CD4-positive, alpha-beta T cell (primary cell): ENCODE results near the gene SH3BGRL. TPM values are rescaled to one million over a fixed set of nuclear protein-coding genes. Genes with fewer than 3 reads are reported as not detected.

Experiments
- ATAC-seq: fragments of 200-7000 bp; cut with Tn5 transposase; one replicate; pipeline ENCODE4 v1.10.0; 2022; ENCODE audit warnings: mild to moderate bottlenecking; ENCODE audit not compliant: poor library complexity
- CTCF ChIA-PET: fragments of 350-600 bp; sonication (Branson Sonifier 250); formaldehyde crosslinking; loops from one replicate; lab custom pipeline; 2021; ENCODE audit warnings: antibody characterized with exemption, inconsistent platforms; lab: Charles Lee
- POLR2A ChIA-PET: fragments of 350-600 bp; sonication (Branson Sonifier 250); formaldehyde crosslinking; loops from one replicate; lab custom pipeline; 2021; ENCODE audit warnings: antibody characterized with exemption, inconsistent platforms; lab: Charles Lee
- DNase-seq, 14 experiments: peaks; one replicate each; pipeline ENCODE4 v3.0.0-alpha.2; 2013 to 2020; ENCODE audit warnings: mixed read lengths in 2 of 14
- H3K27ac ChIP-seq, 2 donors: one replicate each; pipeline versions ENCODE4 v1.5.1 to v1.7.0; 2013; ENCODE audit warnings: low read length in 2 of 2, low read depth in 1 of 2, mild to moderate bottlenecking in 1 of 2
- H3K27me3 ChIP-seq, 2 experiments: 1 replicate in 1 of 2; 2 replicates in 1 of 2; pipeline versions ENCODE4 v1.6.1 to v1.7.0; 2013; ENCODE audit warnings: low read length in 2 of 2, control low read depth in 1 of 2, mild to moderate bottlenecking in 1 of 2, moderate library complexity in 1 of 2; ENCODE audit not compliant: insufficient read depth in 2 of 2, control insufficient read depth in 1 of 2
- H3K36me3 ChIP-seq: one replicate; pipeline ENCODE4 v1.6.1; 2013; ENCODE audit warnings: low read length, control low read depth; ENCODE audit not compliant: insufficient read depth
- H3K4me1 ChIP-seq: one replicate; pipeline ENCODE4 v1.6.1; 2013; ENCODE audit warnings: low read length, control low read depth; ENCODE audit not compliant: insufficient read depth
- H3K4me3 ChIP-seq: one replicate; pipeline ENCODE4 v1.5.1; 2013; ENCODE audit warnings: mild to moderate bottlenecking, low read length, moderate library complexity
- H3K9me3 ChIP-seq, 2 experiments: 1 replicate in 1 of 2; 2 replicates in 1 of 2; pipeline versions ENCODE4 v1.6.1 to v1.7.0; 2013; ENCODE audit warnings: low read length in 2 of 2, mild to moderate bottlenecking in 2 of 2, control low read depth in 1 of 2, moderate library complexity in 1 of 2; ENCODE audit not compliant: control insufficient read depth in 1 of 2, insufficient read depth in 1 of 2
- H3K27ac Mint-ChIP-seq: one replicate; pipeline ENCODE4 v1.8.0; 2020; ENCODE audit warnings: mixed read lengths
- H3K27me3 Mint-ChIP-seq: one replicate; pipeline ENCODE4 v1.8.0; 2021; ENCODE audit warnings: mixed read lengths
- H3K36me3 Mint-ChIP-seq: one replicate; pipeline ENCODE4 v1.8.0; 2021; ENCODE audit warnings: low read depth, mixed read lengths
- H3K4me1 Mint-ChIP-seq: one replicate; pipeline ENCODE4 v1.8.0; 2021; ENCODE audit warnings: low read depth, mixed read lengths
- H3K4me3 Mint-ChIP-seq: one replicate; pipeline ENCODE4 v1.8.0; 2020; ENCODE audit warnings: mild to moderate bottlenecking, mixed read lengths
- H3K9me3 Mint-ChIP-seq: one replicate; pipeline ENCODE4 v1.8.0; 2020; ENCODE audit warnings: mixed read lengths
- intact Hi-C, 2 experiments: fragments of 100-400 bp; cut with DNase I in 1 of 2; cut with micrococcal nuclease in 1 of 2; formaldehyde crosslinking; loops; one replicate each; pipeline versions ENCODE4 v1.15.1 to v1.9.0; 2023 to 2025; cut with DNase I, micrococcal nuclease
- total RNA-seq, 174 experiments: library from RNA in 2 of 174; stranded (reverse) in 2 of 174; gene quantifications; one replicate each; pipeline ENCODE4 v1.2.3 and lab custom pipeline; 2021 to 2026
- TF ChIP-seq, protein P1 (sequence below): fragments of 200-600 bp; IDR thresholded peaks from one replicate; pipeline ENCODE4 v1.8.0; 2022; ENCODE audit warnings: antibody characterized with exemption, mild to moderate bottlenecking

Gene SH3BGRL
- total RNA-seq, 2 experiments from 2014 or later: 41.7 to 41.8 TPM

DNA sequence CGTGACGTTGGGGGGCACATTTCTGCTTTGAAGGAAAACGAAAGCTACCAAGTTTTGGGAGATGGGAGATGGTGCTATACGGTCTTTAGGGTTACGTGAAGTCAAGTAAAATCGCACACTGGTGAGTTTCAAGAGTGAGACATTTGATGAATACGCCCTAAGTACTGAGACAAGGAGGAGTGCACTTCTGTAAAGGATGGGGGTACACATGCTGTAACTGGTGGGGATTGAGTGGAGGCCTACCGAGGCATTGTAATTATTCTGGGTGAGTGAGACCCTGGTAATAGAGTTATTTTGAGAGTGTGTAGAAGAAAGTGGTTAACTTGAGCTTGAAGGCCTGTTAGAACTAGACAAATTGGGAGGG is 536 bp downstream of the SH3BGRL start:
- Mint-ChIP-seq H3K4me1 (peaks cover 62% of the 10 kb centered on the region), H3K9me3 (no peaks in the 10 kb centered on the region), H3K4me3 (peak overlapping the region; percentile 100), H3K36me3 (peaks cover 44% of the 10 kb centered on the region), H3K27me3 (no peaks in the 10 kb centered on the region), H3K27ac (peak overlapping the region; percentile 97)
- peaks cover 3% of the 10 kb centered on the region for H3K4me1 ChIP-seq
- no peaks in the 10 kb centered on the region for H3K36me3 ChIP-seq
- intact Hi-C loops: loop anchor here (5.0 to 10.0 kb wide), 2 partner anchors 395 to 398 kb away; partner anchors contain the start of gene BRWD3 (in 2 of the 2)
- ATAC-seq (peak; percentile 11), DNase-seq (peak in 3 of 14 experiments; percentile 16 to 26 (median 17))
- no peaks in the 10 kb centered on the region for H3K9me3 ChIP-seq
- POLR2A ChIA-PET: interaction anchor here (0.6 to 2.0 kb wide), 9 partner anchors 8 to 507 kb away, joined by 3 to 28 read pairs (median 3); partner anchors contain the start of gene BRWD3
- peak overlapping the region; percentile 69 to 73 for H3K27ac ChIP-seq
- H3K27me3 ChIP-seq: no peaks in the 10 kb centered on the region
- TF ChIP-seq, protein P1, sequence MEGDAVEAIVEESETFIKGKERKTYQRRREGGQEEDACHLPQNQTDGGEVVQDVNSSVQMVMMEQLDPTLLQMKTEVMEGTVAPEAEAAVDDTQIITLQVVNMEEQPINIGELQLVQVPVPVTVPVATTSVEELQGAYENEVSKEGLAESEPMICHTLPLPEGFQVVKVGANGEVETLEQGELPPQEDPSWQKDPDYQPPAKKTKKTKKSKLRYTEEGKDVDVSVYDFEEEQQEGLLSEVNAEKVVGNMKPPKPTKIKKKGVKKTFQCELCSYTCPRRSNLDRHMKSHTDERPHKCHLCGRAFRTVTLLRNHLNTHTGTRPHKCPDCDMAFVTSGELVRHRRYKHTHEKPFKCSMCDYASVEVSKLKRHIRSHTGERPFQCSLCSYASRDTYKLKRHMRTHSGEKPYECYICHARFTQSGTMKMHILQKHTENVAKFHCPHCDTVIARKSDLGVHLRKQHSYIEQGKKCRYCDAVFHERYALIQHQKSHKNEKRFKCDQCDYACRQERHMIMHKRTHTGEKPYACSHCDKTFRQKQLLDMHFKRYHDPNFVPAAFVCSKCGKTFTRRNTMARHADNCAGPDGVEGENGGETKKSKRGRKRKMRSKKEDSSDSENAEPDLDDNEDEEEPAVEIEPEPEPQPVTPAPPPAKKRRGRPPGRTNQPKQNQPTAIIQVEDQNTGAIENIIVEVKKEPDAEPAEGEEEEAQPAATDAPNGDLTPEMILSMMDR: no peak
- CTCF ChIA-PET: no interaction called here
- peak overlapping the region; percentile 75 for H3K4me3 ChIP-seq

DNA sequence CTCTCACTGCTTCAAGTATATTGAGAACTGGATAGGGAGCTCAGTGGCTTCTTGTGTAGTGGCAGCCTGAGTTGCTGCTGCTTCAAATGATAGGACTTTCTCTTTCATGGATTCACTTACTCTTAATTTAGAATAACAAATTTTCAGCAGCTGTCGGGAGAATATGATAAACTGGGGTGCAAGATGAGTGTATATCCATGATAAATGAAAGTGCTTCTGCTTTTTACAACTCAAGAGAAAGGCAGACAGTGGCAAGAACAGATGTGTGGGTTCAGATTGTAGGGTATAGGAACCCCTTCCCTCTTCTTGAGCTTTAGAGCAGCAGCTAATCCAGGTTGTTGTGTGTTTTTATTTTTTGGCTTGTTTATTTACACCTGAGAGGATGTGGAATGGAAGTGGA is 1.0 kb downstream of the SH3BGRL start:
- TF ChIP-seq, protein P1: no peak
- intact Hi-C loops: loop anchor here (5.0 to 10.0 kb wide), 2 partner anchors 396 to 398 kb away; partner anchors contain the start of gene BRWD3 (in 2 of the 2)
- Mint-ChIP-seq H3K4me3 (peak overlapping the region; percentile 100), H3K27me3 (no peaks in the 10 kb centered on the region), H3K9me3 (no peaks in the 10 kb centered on the region), H3K4me1 (peaks cover 61% of the 10 kb centered on the region), H3K27ac (peak overlapping the region; percentile 97), H3K36me3 (peaks cover 44% of the 10 kb centered on the region)
- Histone ChIP-seq H3K9me3 (no peaks in the 10 kb centered on the region), H3K4me3 (peak overlapping the region; percentile 75), H3K36me3 (no peaks in the 10 kb centered on the region), H3K27ac (peak overlapping the region in 1 of 2 donors; percentile 73), H3K27me3 (no peaks in the 10 kb centered on the region), H3K4me1 (peaks cover 3% of the 10 kb centered on the region)
- CTCF ChIA-PET: no interaction called here
- DNase-seq: no peak
- POLR2A ChIA-PET: interaction anchor here (0.7 to 2.0 kb wide), 5 partner anchors 8 to 394 kb away, joined by 3 to 28 read pairs (median 4); partner anchors contain the start of gene BRWD3
- ATAC-seq: no peak

DNA sequence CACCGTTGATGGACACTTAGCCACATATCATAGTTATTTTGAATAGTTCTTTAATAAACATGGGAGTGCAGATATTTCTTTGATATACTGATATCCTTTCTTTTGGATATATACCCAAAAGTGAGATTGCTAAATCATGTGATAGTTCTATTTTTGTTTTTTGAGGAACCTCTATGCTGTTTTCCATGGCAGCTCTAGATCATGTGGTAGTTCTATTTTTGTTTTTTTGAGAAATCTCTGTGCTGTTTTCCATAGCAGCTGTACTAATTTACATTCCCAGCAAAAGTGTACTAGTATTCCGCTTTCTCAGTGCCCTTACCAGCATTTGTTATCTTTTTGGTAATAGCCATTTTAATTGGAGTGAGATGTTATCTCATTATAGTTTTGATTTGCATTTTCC is 3.6 kb downstream of the SH3BGRL start:
- H3K9me3 ChIP-seq: no peaks in the 10 kb centered on the region
- POLR2A ChIA-PET: no interaction called here
- no peaks in the 10 kb centered on the region for H3K27me3 ChIP-seq
- H3K4me1 ChIP-seq: peaks cover 3% of the 10 kb centered on the region
- Mint-ChIP-seq H3K9me3 (no peaks in the 10 kb centered on the region), H3K4me3 (no peak overlapping the region), H3K27me3 (no peaks in the 10 kb centered on the region), H3K36me3 (peaks cover 52% of the 10 kb centered on the region), H3K4me1 (peaks cover 61% of the 10 kb centered on the region), H3K27ac (no peak overlapping the region)
- H3K4me3 ChIP-seq: no peak overlapping the region
- DNase-seq (no peak), ATAC-seq (no peak)
- TF ChIP-seq, protein P1: no peak
- CTCF ChIA-PET: interaction anchor here (1.3 kb wide), 1 partner anchor 10 kb away, joined by 4 read pairs; no protein-coding TSS in a partner anchor
- no peak overlapping the region for H3K27ac ChIP-seq
- H3K36me3 ChIP-seq: no peaks in the 10 kb centered on the region
- intact Hi-C loops: loop anchor here in 1 of 2 experiments (10.0 kb wide), 1 partner anchor 401 kb away; the partner anchor contains the start of gene BRWD3
